ENCODE data around the gene EDDM13.
"Not testable (repeated sequence)": the region's sequence is repeated elsewhere in the genome, so short reads cannot be mapped to it uniquely, and the experiment has no call there.

The EDDM13 gene

DNA sequence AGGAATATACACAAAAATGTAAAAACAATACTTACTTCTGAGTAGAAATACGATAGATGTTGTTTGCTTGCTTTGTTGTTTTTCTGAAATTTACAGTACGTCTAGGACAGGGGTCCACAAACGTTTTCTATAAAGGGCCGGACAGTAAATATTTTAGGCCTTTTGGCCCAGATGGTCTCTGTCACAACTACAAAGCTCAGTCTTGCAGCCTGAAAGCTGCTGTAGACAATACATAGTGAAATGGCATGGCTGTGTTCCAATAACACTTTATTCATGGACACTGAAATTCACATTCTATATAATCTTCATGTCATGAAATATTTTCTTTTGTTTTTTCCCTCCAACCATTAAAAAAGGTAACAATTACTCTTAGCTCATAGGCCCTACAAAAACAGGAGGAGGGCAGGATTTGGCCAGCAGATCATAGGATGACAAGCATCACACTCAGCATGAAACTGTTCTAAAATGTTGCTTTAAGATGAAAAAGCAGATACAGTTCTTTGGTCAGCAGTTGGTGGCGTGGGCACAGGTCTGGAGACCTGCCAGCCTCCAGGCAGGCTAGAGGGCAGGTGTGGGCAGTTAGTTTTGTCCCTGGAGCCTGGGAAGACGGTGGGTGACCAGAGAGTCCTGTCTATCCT is at the start of gene EDDM13:
EDDM13 (plus strand) TSS at position 588 of the 638 bp plus-strand sequence. CDS start 87 bp downstream, outside the sequence.
- TF ChIP-seq CTCF (IDR thresholded peaks at IDR 0.05; ENCODE audit: extremely low read depth, missing control alignments), result no peak
- DNase-seq (ENCODE audit: low spot score), result no peak

GRCh38 chr19:56222901-56223300 is 49.6 kb upstream of the EDDM13 start:
- DNase-seq (ENCODE audit: low spot score), result no peak
- TF ChIP-seq CTCF (IDR thresholded peaks at IDR 0.05; ENCODE audit: extremely low read depth, missing control alignments), result no peak

GRCh38 chr19:56223481-56223880 is 49.1 kb upstream of the EDDM13 start:
- no peak for DNase-seq (ENCODE audit: low spot score)
- TF ChIP-seq CTCF (IDR thresholded peaks at IDR 0.05; ENCODE audit: extremely low read depth, missing control alignments), result no peak

- DNase-seq (ENCODE audit: low spot score), result no peak
- no peak for TF ChIP-seq CTCF (IDR thresholded peaks at IDR 0.05; ENCODE audit: extremely low read depth, missing control alignments)
Observed at GRCh38 chr19:56245121-56245740, 27.3 kb upstream of the EDDM13 start.

DNA sequence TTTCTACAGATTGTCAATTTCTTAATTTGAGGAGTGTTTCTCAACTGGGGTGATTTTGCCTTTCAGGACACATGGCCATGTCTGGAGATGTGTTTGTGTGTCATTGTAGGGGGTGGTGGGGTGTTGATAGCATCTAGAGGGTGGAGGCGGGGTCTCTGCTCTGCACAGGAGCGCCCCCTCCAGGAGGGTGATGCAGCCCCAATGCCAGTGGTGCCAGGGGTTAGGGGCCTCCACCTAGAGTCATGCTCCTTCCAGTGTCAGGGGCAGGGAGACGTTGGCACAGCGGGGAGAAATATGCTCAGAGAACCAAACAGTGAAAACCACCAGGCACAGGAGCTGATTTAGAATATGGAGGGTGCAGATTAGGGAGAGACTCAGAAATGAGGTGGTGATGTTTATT is 26.8 kb upstream of the EDDM13 start:
- DNase-seq (ENCODE audit: low spot score), result not testable (repeated sequence)

GRCh38 chr19:56248736-56249338 is 23.7 kb upstream of the EDDM13 start:
- not testable (repeated sequence) for DNase-seq (ENCODE audit: low spot score)

DNA sequence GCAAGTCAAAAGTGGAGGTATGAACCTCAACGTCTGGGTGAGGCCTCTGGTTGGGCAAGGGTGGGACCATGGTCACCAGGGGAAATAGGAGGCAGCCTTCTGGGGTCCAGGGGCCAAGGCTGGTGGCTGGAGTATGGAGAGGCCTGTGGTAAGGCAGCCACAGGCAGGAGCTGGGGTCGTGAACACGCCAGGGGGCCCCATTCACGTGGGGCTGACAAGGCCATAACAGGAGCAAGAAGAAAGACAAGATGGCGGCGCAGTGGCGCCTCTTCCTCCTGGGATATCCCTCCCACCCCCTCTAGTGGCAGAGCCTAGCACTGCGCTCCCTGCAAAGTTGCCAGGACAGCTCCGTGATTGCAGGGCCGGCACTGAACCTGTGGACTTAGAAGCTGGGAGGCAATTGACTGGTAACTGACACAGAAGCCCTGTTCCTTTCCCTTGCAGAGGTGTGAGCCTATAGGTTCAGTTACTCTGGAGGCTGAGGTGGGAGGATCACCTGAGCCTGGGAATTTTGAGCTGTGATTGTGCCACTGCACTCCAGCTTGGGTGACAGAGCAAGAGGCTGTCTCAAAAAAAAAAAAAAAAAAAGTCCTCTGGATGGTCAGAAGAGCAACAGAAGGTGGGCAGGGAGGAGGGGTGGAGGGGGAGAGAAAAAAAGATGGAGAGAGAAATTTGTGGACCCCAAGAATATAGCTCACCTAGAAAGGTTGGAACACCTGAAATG is 19.7 kb upstream of the EDDM13 start:
- peak; percentile 66 for DNase-seq (ENCODE audit: low spot score)
- peak; percentile 37 for TF ChIP-seq CTCF (IDR thresholded peaks at IDR 0.05; ENCODE audit: extremely low read depth, missing control alignments)

DNA sequence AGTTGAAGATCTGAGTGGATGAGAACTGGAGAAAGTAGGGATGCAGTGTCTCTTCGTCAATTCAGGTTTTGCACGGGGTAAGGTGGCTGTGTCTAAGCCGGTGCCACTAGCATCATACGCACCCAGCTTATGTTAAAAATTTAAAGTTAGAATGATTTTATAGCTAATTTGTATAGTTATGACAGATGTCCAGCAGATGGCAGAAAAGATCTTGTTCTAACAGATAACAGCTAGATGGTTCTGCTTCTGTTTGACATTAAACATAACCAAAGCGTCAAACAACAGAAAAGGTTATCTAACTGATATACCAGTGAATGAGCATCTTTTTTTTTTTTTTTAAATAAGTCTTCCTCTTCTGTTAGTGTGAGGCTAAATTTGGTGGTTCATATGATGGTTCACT is 18.8 kb upstream of the EDDM13 start:
- TF ChIP-seq CTCF (IDR thresholded peaks at IDR 0.05; ENCODE audit: extremely low read depth, missing control alignments), result no peak
- peak; percentile 48 for DNase-seq (ENCODE audit: low spot score)
